ENCODE measurements around the gene KPNA4.

The KPNA4 gene

GRCh38 chr3:160449636-160450598 is 115.5 kb downstream of the KPNA4 start, which contains the start of gene TRIM59:
Gene TRIM59 (minus strand): TSS chr3:160449786. CDS start chr3:160439183, 10,603 bp downstream.
- peak; percentile 98 for DNase-seq

GRCh38 chr3:160448845-160449635 is 116.3 kb downstream of the KPNA4 start:
- DNase-seq = no peak

- no peak for DNase-seq
Observed at GRCh38 chr3:160447544-160447943, 117.8 kb downstream of the KPNA4 start.

- no peak for DNase-seq
Observed at GRCh38 chr3:160446522-160447056, 118.8 kb downstream of the KPNA4 start.

GRCh38 chr3:160445854-160446253 is 119.5 kb downstream of the KPNA4 start:
- DNase-seq = no peak
